Astrocyte of the cerebellum (primary cell): ENCODE results near the gene RSRC1.

Experiments
- DNase-seq: peaks from one replicate; pipeline ENCODE4 v3.0.0-alpha.2; 2011; ENCODE audit warnings: low read depth
- H3K4me3 ChIP-seq: 2 replicates; pipeline ENCODE4 v1.5.1; 2011; ENCODE audit warnings: mild to moderate bottlenecking, low read depth, low read length, moderate library complexity
- CTCF ChIP-seq: IDR thresholded peaks from 2 replicates; pipeline ENCODE4 v1.5.1; 2012; ENCODE audit warnings: low read length, low read depth, moderate library complexity, mild to moderate bottlenecking; ENCODE audit errors: missing control alignments
- in situ Hi-C: cut with HindIII; loops from 2 replicates; pipeline ENCODE4 v1.10.0; 2017; ENCODE audit warnings: low sequenced_read_pairs

The RSRC1 gene

GRCh38 chr3:158127250-158128219, 17.6 kb downstream of the RSRC1 start:
- no peak overlapping the region for H3K4me3 ChIP-seq
- in situ Hi-C loops: no loop called here
- no peak for DNase-seq
- TF ChIP-seq CTCF: no peak

GRCh38 chr3:158128755-158129154, 18.9 kb downstream of the RSRC1 start:
- DNase-seq: no peak
- no peak for TF ChIP-seq CTCF
- H3K4me3 ChIP-seq: no peak overlapping the region
- in situ Hi-C loops: no loop called here

- no peak for TF ChIP-seq CTCF
- DNase-seq: no peak
- in situ Hi-C loops: no loop called here
- no peak overlapping the region for H3K4me3 ChIP-seq
These were observed 24.5 kb downstream of the RSRC1 start for GRCh38 chr3:158134363-158134762.

GRCh38 chr3:158140396-158140795, 30.5 kb downstream of the RSRC1 start:
- TF ChIP-seq CTCF: no peak
- in situ Hi-C loops: no loop called here
- H3K4me3 ChIP-seq: no peak overlapping the region
- no peak for DNase-seq

- no peak for TF ChIP-seq CTCF
- in situ Hi-C loops: no loop called here
- no peak for DNase-seq
- H3K4me3 ChIP-seq: no peak overlapping the region
These were observed 38.3 kb downstream of the RSRC1 start for GRCh38 chr3:158148218-158148617.

GRCh38 chr3:158152186-158152585, 42.3 kb downstream of the RSRC1 start:
- H3K4me3 ChIP-seq: no peak overlapping the region
- TF ChIP-seq CTCF: no peak
- DNase-seq: no peak
- in situ Hi-C loops: no loop called here
